Jurkat, Clone E6-1 (cell line): ENCODE results near the gene MOV10L1.
"Not testable (repeated sequence)": the region's sequence is repeated elsewhere in the genome, so short reads cannot be mapped to it uniquely, and the experiment has no call there.

Experiments used
- DNase-seq: peaks from one replicate; pipeline ENCODE4 v3.0.0-alpha.2; 2011; ENCODE audit warnings: low read depth, low spot score
- H3K4me3 ChIP-seq: 2 replicates; pipeline ENCODE4 v1.5.1; 2011; ENCODE audit warnings: mild to moderate bottlenecking, low read length, control low read depth, moderate library complexity

Gene MOV10L1

GRCh38 chr22:50121202-50121740 lies 31.5 kb downstream of the MOV10L1 start:
- H3K4me3 ChIP-seq: no peak overlapping the region
- DNase-seq: no peak

- no peak overlapping the region for H3K4me3 ChIP-seq
Observed at GRCh38 chr22:50123119-50123518, 33.3 kb downstream of the MOV10L1 start.

GRCh38 chr22:50125029-50125428 lies 35.2 kb downstream of the MOV10L1 start:
- no peak for DNase-seq
- H3K4me3 ChIP-seq: no peak overlapping the region

More at GRCh38 chr22:50123119-50123518, 33.3 kb downstream of the MOV10L1 start:
- no peak for DNase-seq

- no peak for DNase-seq
- no peak overlapping the region for H3K4me3 ChIP-seq
Observed at GRCh38 chr22:50129121-50129736, 39.4 kb downstream of the MOV10L1 start.

- H3K4me3 ChIP-seq: no peak overlapping the region
- no peak for DNase-seq
Observed at GRCh38 chr22:50131894-50132293, 42.1 kb downstream of the MOV10L1 start.

- no peak for DNase-seq
- no peak overlapping the region for H3K4me3 ChIP-seq
Observed at GRCh38 chr22:50134481-50134880, 44.7 kb downstream of the MOV10L1 start.

- H3K4me3 ChIP-seq: no peak overlapping the region
- no peak for DNase-seq
Observed at GRCh38 chr22:50136581-50137015, 46.8 kb downstream of the MOV10L1 start.

- DNase-seq, H3K4me3 ChIP-seq: not testable (repeated sequence)
Observed at GRCh38 chr22:50137277-50137676, 47.5 kb downstream of the MOV10L1 start.

GRCh38 chr22:50138041-50138440 lies 48.2 kb downstream of the MOV10L1 start:
- no peak for DNase-seq
- no peak overlapping the region for H3K4me3 ChIP-seq

- H3K4me3 ChIP-seq: no peak overlapping the region
- DNase-seq: no peak
Observed at GRCh38 chr22:50138988-50139387, 49.2 kb downstream of the MOV10L1 start.

- no peak overlapping the region for H3K4me3 ChIP-seq
- DNase-seq: peak; percentile 24
Observed at GRCh38 chr22:50139843-50140415, 50.1 kb downstream of the MOV10L1 start.

GRCh38 chr22:50140615-50141014 lies 50.8 kb downstream of the MOV10L1 start:
- DNase-seq: no peak
- no peak overlapping the region for H3K4me3 ChIP-seq

- H3K4me3 ChIP-seq: no peak overlapping the region
- no peak for DNase-seq
Observed at GRCh38 chr22:50141462-50141861, 51.7 kb downstream of the MOV10L1 start.

GRCh38 chr22:50141891-50142363 lies 52.1 kb downstream of the MOV10L1 start:
- peak; percentile 17 for DNase-seq
- H3K4me3 ChIP-seq: no peak overlapping the region

- no peak overlapping the region for H3K4me3 ChIP-seq
- DNase-seq: no peak
Observed at GRCh38 chr22:50143096-50143495, 53.3 kb downstream of the MOV10L1 start.

GRCh38 chr22:50144005-50144614 lies 54.3 kb downstream of the MOV10L1 start:
- DNase-seq: no peak
- H3K4me3 ChIP-seq: no peak overlapping the region

- DNase-seq: no peak
- no peak overlapping the region for H3K4me3 ChIP-seq
Observed at GRCh38 chr22:50145721-50146438, 56.1 kb downstream of the MOV10L1 start.

GRCh38 chr22:50146439-50147238 lies 56.8 kb downstream of the MOV10L1 start:
- H3K4me3 ChIP-seq: no peak overlapping the region
- no peak for DNase-seq
